CD4-positive, CD25-positive, alpha-beta regulatory T cell (primary cell): ENCODE results near the gene GP2. TPM values are rescaled to one million over a fixed set of nuclear protein-coding genes. Genes with fewer than 3 reads are reported as not detected.

Source experiments
- ATAC-seq, 2 donors: fragments of 150-1000 bp; cut with Tn5 transposase; one replicate each; pipeline ENCODE4 v1.10.0; 2021; ENCODE audit warnings: low read depth in 2 of 2, moderate number of reproducible peaks in 2 of 2, moderate library complexity in 1 of 2
- DNase-seq, 3 donors: peaks; one replicate each; pipeline versions ENCODE4 v3.0.0 to v3.0.0-alpha.2; 2012 to 2022; ENCODE audit warnings: mixed read lengths in 1 of 3
- H3K27ac ChIP-seq: one replicate; pipeline ENCODE4 v1.7.0; 2013; ENCODE audit warnings: mild to moderate bottlenecking, low read length; ENCODE audit not compliant: insufficient read depth, poor library complexity, severe bottlenecking
- H3K27me3 ChIP-seq: one replicate; pipeline ENCODE4 v1.7.0; 2013; ENCODE audit warnings: low read length; ENCODE audit not compliant: control insufficient read depth, insufficient read depth
- H3K36me3 ChIP-seq: one replicate; pipeline ENCODE4 v1.7.0; 2013; ENCODE audit warnings: mild to moderate bottlenecking, low read length, moderate library complexity; ENCODE audit not compliant: control insufficient read depth, insufficient read depth
- H3K4me1 ChIP-seq: 2 replicates; pipeline ENCODE4 v1.7.0; 2013; ENCODE audit warnings: mild to moderate bottlenecking, low read length; ENCODE audit not compliant: insufficient read depth, control insufficient read depth, poor library complexity, severe bottlenecking
- H3K4me3 ChIP-seq: one replicate; pipeline ENCODE4 v1.7.0; 2013; ENCODE audit warnings: low read depth, mild to moderate bottlenecking, low read length, moderate library complexity
- H3K9me3 ChIP-seq, 2 experiments: 1 replicate in 1 of 2; 2 replicates in 1 of 2; pipeline ENCODE4 v1.7.0; 2013; ENCODE audit warnings: low read length in 2 of 2, mild to moderate bottlenecking in 1 of 2, moderate library complexity in 1 of 2; ENCODE audit not compliant: control insufficient read depth in 2 of 2
- H3K27ac Mint-ChIP-seq, 3 donors: one replicate each; pipeline ENCODE4 v1.8.0; 2020 to 2022; ENCODE audit warnings: mild to moderate bottlenecking in 3 of 3, mixed read lengths in 3 of 3, moderate library complexity in 2 of 3
- H3K27me3 Mint-ChIP-seq: one replicate; pipeline ENCODE4 v1.8.0; 2022; ENCODE audit warnings: mild to moderate bottlenecking, mixed read lengths
- H3K36me3 Mint-ChIP-seq: one replicate; pipeline ENCODE4 v1.8.0; 2020; ENCODE audit warnings: mixed read lengths
- H3K4me1 Mint-ChIP-seq, 4 donors: one replicate each; pipeline ENCODE4 v1.8.0; 2020 to 2022; ENCODE audit warnings: mixed read lengths in 4 of 4, mild to moderate bottlenecking in 1 of 4
- H3K4me3 Mint-ChIP-seq, 4 donors: one replicate each; pipeline ENCODE4 v1.8.0; 2020 to 2022; ENCODE audit warnings: mild to moderate bottlenecking in 4 of 4, mixed read lengths in 4 of 4, moderate library complexity in 3 of 4
- H3K9me3 Mint-ChIP-seq, 7 donors: one replicate each; pipeline ENCODE4 v1.8.0; 2020 to 2022; ENCODE audit warnings: mixed read lengths in 7 of 7, mild to moderate bottlenecking in 3 of 7, moderate library complexity in 2 of 7
- polyA plus RNA-seq, 4 donors: library from polyadenylated mRNA; unstranded; fragments of 300-500 nt; fragmentation: Illumina TruSeq; gene quantifications; one replicate each; pipeline ENCODE4 v1.2.3, GENCODE V29; 2021
- total RNA-seq: library from RNA; stranded (reverse); gene quantifications from one replicate; pipeline ENCODE4 v1.2.3, GENCODE V29; 2022

Gene GP2
- total and polyA plus RNA-seq, 5 donors from 2014 or later: not detected

- Histone ChIP-seq H3K27ac (no peak overlapping the region), H3K27me3 (no peaks in the 10 kb centered on the region), H3K4me1 (no peaks in the 10 kb centered on the region), H3K36me3 (no peaks in the 10 kb centered on the region), H3K9me3 (no peaks in the 10 kb centered on the region), H3K4me3 (no peak overlapping the region)
- H3K9me3 Mint-ChIP-seq: peaks cover 0 to 5% (median 0%) of the 10 kb centered on the region in 7 donors
- no peaks in the 10 kb centered on the region for H3K27me3 Mint-ChIP-seq
- ATAC-seq (no peak), DNase-seq (no peak)
- H3K36me3 Mint-ChIP-seq: no peaks in the 10 kb centered on the region
- no peak overlapping the region for H3K4me3 Mint-ChIP-seq
- no peak overlapping the region for H3K27ac Mint-ChIP-seq
- no peaks in the 10 kb centered on the region for H3K4me1 Mint-ChIP-seq
These were observed 16.6 kb downstream of the GP2 start for GRCh38 chr16:20310421-20311395.

- no peaks in the 10 kb centered on the region for H3K36me3 Mint-ChIP-seq
- Histone ChIP-seq H3K27me3 (no peaks in the 10 kb centered on the region), H3K4me1 (no peaks in the 10 kb centered on the region), H3K27ac (no peak overlapping the region), H3K9me3 (no peaks in the 10 kb centered on the region), H3K36me3 (no peaks in the 10 kb centered on the region), H3K4me3 (no peak overlapping the region)
- H3K4me1 Mint-ChIP-seq: no peaks in the 10 kb centered on the region
- H3K4me3 Mint-ChIP-seq: no peak overlapping the region
- ATAC-seq (no peak), DNase-seq (no peak)
- no peak overlapping the region for H3K27ac Mint-ChIP-seq
- no peaks in the 10 kb centered on the region for H3K27me3 Mint-ChIP-seq
- peaks cover 0 to 5% (median 0%) of the 10 kb centered on the region in 7 donors for H3K9me3 Mint-ChIP-seq
These were observed 17.5 kb downstream of the GP2 start for GRCh38 chr16:20309786-20310185.

- H3K4me3 ChIP-seq: no peak overlapping the region
- no peaks in the 10 kb centered on the region for H3K9me3 ChIP-seq
- H3K27me3 ChIP-seq: no peaks in the 10 kb centered on the region
- H3K36me3 ChIP-seq: no peaks in the 10 kb centered on the region
- Mint-ChIP-seq H3K4me3 (no peak overlapping the region), H3K27me3 (no peaks in the 10 kb centered on the region), H3K9me3 (peaks cover 0 to 5% (median 0%) of the 10 kb centered on the region in 7 donors), H3K27ac (no peak overlapping the region), H3K4me1 (no peaks in the 10 kb centered on the region), H3K36me3 (no peaks in the 10 kb centered on the region)
- no peak overlapping the region for H3K27ac ChIP-seq
- ATAC-seq (no peak), DNase-seq (no peak)
- no peaks in the 10 kb centered on the region for H3K4me1 ChIP-seq
These were observed 18.3 kb downstream of the GP2 start for GRCh38 chr16:20308801-20309590.

- no peaks in the 10 kb centered on the region for H3K4me1 ChIP-seq
- no peak overlapping the region for H3K27ac ChIP-seq
- H3K36me3 ChIP-seq: no peaks in the 10 kb centered on the region
- H3K4me3 ChIP-seq: no peak overlapping the region
- H3K4me3 Mint-ChIP-seq: no peak overlapping the region
- H3K36me3 Mint-ChIP-seq: no peaks in the 10 kb centered on the region
- H3K27me3 Mint-ChIP-seq: no peaks in the 10 kb centered on the region
- DNase-seq (no peak), ATAC-seq (no peak)
- no peaks in the 10 kb centered on the region for H3K4me1 Mint-ChIP-seq
- H3K9me3 Mint-ChIP-seq: peaks cover 0 to 3% (median 0%) of the 10 kb centered on the region in 7 donors
- no peak overlapping the region for H3K27ac Mint-ChIP-seq
- H3K9me3 ChIP-seq: no peaks in the 10 kb centered on the region
- H3K27me3 ChIP-seq: no peaks in the 10 kb centered on the region
These were observed 19.0 kb downstream of the GP2 start for GRCh38 chr16:20308266-20308665.

DNA sequence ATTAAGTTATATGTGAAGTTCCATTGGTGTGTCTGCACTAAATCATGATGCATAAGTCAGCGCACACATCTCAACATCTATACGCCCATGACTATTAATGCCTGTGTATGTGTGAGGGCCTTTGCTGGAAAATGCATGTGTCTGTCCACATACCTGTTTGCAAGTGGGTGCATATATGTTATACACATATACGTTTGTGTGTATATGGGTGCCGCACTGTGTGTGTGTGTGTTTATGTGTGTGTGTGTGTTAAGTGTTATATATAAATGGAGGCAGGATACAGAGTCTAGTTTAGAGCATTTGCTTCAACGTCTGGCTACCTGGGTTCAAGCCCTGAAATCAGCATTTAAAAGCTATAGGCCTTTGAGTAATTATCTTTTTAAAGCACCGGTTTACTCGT, 19.5 kb downstream of the GP2 start:
- Mint-ChIP-seq H3K27ac (no peak overlapping the region), H3K9me3 (peaks cover 0 to 3% (median 0%) of the 10 kb centered on the region in 7 donors), H3K4me1 (no peaks in the 10 kb centered on the region), H3K4me3 (no peak overlapping the region), H3K27me3 (no peaks in the 10 kb centered on the region), H3K36me3 (no peaks in the 10 kb centered on the region)
- Histone ChIP-seq H3K4me3 (no peak overlapping the region), H3K36me3 (no peaks in the 10 kb centered on the region), H3K9me3 (no peaks in the 10 kb centered on the region), H3K27ac (no peak overlapping the region), H3K4me1 (no peaks in the 10 kb centered on the region), H3K27me3 (no peaks in the 10 kb centered on the region)
- DNase-seq (no peak), ATAC-seq (no peak)

GRCh38 chr16:20307240-20307671, 20.1 kb downstream of the GP2 start:
- no peak for ATAC-seq

DNA sequence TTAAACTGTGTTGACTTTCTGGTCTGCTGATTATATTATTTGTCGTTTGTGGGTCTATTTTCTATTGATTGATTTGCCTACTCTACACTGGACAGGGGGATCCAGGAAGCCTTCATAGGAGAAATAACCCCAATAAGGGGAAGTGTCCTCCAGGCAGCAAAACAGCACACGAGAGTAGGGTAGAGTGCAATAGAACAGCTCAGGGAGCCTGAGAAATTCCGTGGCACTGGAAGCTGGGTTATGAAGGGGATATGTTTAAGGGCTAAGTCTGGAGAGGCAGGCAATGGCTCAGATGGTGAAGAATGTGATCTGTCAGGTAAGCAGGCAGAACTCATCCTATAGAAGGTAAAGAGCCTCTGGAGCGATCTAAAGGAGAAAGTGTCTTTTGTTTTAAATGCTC, 20.9 kb downstream of the GP2 start:
- H3K27me3 ChIP-seq: no peaks in the 10 kb centered on the region
- ATAC-seq: no peak
- H3K27ac Mint-ChIP-seq: no peak overlapping the region
- no peaks in the 10 kb centered on the region for H3K36me3 Mint-ChIP-seq
- no peaks in the 10 kb centered on the region for H3K9me3 ChIP-seq
- no peak for DNase-seq
- no peaks in the 10 kb centered on the region for H3K36me3 ChIP-seq
- H3K4me1 Mint-ChIP-seq: no peaks in the 10 kb centered on the region
- H3K27me3 Mint-ChIP-seq: no peaks in the 10 kb centered on the region
- no peak overlapping the region for H3K4me3 ChIP-seq
- H3K9me3 Mint-ChIP-seq: peaks cover 0 to 1% (median 0%) of the 10 kb centered on the region in 7 donors
- H3K4me3 Mint-ChIP-seq: no peak overlapping the region
- H3K27ac ChIP-seq: no peak overlapping the region
- H3K4me1 ChIP-seq: no peaks in the 10 kb centered on the region

More at GRCh38 chr16:20307240-20307671, 20.1 kb downstream of the GP2 start:
- no peaks in the 10 kb centered on the region for H3K4me1 Mint-ChIP-seq
- no peak overlapping the region for H3K27ac ChIP-seq
- no peak overlapping the region for H3K4me3 Mint-ChIP-seq
- no peaks in the 10 kb centered on the region for H3K9me3 ChIP-seq
- H3K9me3 Mint-ChIP-seq: peaks cover 0 to 3% (median 0%) of the 10 kb centered on the region in 7 donors
- no peak overlapping the region for H3K4me3 ChIP-seq
- no peaks in the 10 kb centered on the region for H3K36me3 Mint-ChIP-seq
- DNase-seq: no peak
- H3K4me1 ChIP-seq: no peaks in the 10 kb centered on the region
- no peak overlapping the region for H3K27ac Mint-ChIP-seq
- no peaks in the 10 kb centered on the region for H3K36me3 ChIP-seq
- no peaks in the 10 kb centered on the region for H3K27me3 Mint-ChIP-seq
- no peaks in the 10 kb centered on the region for H3K27me3 ChIP-seq
